ENCODE data around the gene ARHGAP42. TPM values are rescaled to one million over a fixed set of nuclear protein-coding genes. Genes with fewer than 3 reads are reported as not detected.

The ARHGAP42 gene
- total and polyA plus RNA-seq, 2 of the 13 experiments (the other 11 are each of a cell fraction or from before 2014, with no cell fraction given), result 2.5 to 4.3 TPM

DNA sequence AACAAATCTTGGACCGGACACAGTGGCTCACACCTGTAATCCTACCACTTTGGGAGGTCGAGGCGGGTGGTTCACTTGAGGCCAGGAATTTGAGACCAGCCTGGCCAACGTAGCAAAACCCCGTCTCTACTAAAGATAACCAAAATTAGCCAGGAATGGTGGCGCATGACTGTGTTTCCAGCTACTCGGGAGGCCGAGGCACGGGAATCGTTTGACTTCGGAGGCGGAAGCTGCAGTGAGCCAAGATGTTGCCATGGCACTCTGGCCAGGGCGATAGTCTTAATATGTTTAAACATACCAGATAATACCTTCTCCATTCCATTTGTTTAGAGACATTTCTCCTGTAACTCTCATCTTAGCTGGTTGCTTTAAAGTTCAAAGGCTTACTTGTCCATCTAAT is 218.6 kb downstream of the ARHGAP42 start:
- H3K4me3 ChIP-seq (replicated peaks in 1 of 3; ENCODE audit: insufficient read depth in 1 of 3, low read depth in 2 of 3, low read length in 3 of 3), result no peak overlapping the region
- H3K36me3 ChIP-seq (replicated peaks in 1 of 2; ENCODE audit: control insufficient read depth in 1 of 2, insufficient read depth in 2 of 2, low read length in 2 of 2), result no peaks in the 10 kb centered on the region
- intact Hi-C loops (cut with micrococcal nuclease; ENCODE audit: unreplicated experiment), result no loop called here
- H4K20me1 ChIP-seq (ENCODE audit: insufficient read depth, low read length), result no peaks in the 10 kb centered on the region
- H3K9ac ChIP-seq (ENCODE audit: insufficient read depth, low read depth, low read length), result no peak overlapping the region
- in situ Hi-C loops (cut with HindIII; ENCODE audit: extremely low pct_ligation_motif_present, low pct_unique_long_range_greater_than_20kb), result no loop called here
- DNase-seq (ENCODE audit: low spot score), result no peak
- H3K9me3 ChIP-seq (ENCODE audit: low read length), result no peaks in the 10 kb centered on the region
- BruUV-seq (replicated peaks), result no TSS peak
- no peaks in the 10 kb centered on the region for H3K79me2 ChIP-seq (ENCODE audit: insufficient read depth, low read length)
- ATAC-seq, result no peak
- ChIA-PET POLR2A (no interaction called here), CTCF (ENCODE audit: low intra/inter-chr PET ratio, low total read pairs) (no interaction called here)
- H3K27me3 ChIP-seq (ENCODE audit: control insufficient read depth in 1 of 2, insufficient read depth in 2 of 2, low read length in 2 of 2), result no peaks in the 10 kb centered on the region
- no peak overlapping the region for H3K27ac ChIP-seq (ENCODE audit: extremely low read length, insufficient read depth, low read length)
- no peak overlapping the region for H2AFZ ChIP-seq (ENCODE audit: low read length)
- WGBS (ENCODE audit: low lambda C conversion rate), result 82% methylated on average over 13 of the region's 13 CpGs
- H3K4me2 ChIP-seq (ENCODE audit: low read depth, low read length), result no peak overlapping the region
- TF ChIP-seq GPN1 (CRISPR knock-in tag; IDR thresholded peaks at IDR 0.05; ENCODE audit: borderline replicate concordance) (no peak), RCOR2 (CRISPR knock-in tag; IDR thresholded peaks at IDR 0.05) (no peak), NFATC3 (CRISPR knock-in tag; IDR thresholded peaks at IDR 0.05) (no peak)
- TF ChIP-seq, protein P1, sequence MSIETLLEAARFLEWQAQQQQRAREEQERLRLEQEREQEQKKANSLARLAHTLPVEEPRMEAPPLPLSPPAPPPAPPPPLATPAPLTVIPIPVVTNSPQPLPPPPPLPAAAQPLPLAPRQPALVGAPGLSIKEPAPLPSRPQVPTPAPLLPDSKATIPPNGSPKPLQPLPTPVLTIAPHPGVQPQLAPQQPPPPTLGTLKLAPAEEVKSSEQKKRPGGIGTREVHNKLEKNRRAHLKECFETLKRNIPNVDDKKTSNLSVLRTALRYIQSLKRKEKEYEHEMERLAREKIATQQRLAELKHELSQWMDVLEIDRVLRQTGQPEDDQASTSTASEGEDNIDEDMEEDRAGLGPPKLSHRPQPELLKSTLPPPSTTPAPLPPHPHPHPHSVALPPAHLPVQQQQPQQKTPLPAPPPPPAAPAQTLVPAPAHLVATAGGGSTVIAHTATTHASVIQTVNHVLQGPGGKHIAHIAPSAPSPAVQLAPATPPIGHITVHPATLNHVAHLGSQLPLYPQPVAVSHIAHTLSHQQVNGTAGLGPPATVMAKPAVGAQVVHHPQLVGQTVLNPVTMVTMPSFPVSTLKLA (IDR thresholded peaks at IDR 0.05), result no peak
- TF ChIP-seq, protein P2, sequence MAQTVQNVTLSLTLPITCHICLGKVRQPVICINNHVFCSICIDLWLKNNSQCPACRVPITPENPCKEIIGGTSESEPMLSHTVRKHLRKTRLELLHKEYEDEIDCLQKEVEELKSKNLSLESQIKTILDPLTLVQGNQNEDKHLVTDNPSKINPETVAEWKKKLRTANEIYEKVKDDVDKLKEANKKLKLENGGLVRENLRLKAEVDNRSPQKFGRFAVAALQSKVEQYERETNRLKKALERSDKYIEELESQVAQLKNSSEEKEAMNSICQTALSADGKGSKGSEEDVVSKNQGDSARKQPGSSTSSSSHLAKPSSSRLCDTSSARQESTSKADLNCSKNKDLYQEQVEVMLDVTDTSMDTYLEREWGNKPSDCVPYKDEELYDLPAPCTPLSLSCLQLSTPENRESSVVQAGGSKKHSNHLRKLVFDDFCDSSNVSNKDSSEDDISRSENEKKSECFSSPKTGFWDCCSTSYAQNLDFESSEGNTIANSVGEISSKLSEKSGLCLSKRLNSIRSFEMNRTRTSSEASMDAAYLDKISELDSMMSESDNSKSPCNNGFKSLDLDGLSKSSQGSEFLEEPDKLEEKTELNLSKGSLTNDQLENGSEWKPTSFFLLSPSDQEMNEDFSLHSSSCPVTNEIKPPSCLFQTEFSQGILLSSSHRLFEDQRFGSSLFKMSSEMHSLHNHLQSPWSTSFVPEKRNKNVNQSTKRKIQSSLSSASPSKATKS (CRISPR knock-in tag; IDR thresholded peaks at IDR 0.05), result no peak
- TF ChIP-seq, protein P3, sequence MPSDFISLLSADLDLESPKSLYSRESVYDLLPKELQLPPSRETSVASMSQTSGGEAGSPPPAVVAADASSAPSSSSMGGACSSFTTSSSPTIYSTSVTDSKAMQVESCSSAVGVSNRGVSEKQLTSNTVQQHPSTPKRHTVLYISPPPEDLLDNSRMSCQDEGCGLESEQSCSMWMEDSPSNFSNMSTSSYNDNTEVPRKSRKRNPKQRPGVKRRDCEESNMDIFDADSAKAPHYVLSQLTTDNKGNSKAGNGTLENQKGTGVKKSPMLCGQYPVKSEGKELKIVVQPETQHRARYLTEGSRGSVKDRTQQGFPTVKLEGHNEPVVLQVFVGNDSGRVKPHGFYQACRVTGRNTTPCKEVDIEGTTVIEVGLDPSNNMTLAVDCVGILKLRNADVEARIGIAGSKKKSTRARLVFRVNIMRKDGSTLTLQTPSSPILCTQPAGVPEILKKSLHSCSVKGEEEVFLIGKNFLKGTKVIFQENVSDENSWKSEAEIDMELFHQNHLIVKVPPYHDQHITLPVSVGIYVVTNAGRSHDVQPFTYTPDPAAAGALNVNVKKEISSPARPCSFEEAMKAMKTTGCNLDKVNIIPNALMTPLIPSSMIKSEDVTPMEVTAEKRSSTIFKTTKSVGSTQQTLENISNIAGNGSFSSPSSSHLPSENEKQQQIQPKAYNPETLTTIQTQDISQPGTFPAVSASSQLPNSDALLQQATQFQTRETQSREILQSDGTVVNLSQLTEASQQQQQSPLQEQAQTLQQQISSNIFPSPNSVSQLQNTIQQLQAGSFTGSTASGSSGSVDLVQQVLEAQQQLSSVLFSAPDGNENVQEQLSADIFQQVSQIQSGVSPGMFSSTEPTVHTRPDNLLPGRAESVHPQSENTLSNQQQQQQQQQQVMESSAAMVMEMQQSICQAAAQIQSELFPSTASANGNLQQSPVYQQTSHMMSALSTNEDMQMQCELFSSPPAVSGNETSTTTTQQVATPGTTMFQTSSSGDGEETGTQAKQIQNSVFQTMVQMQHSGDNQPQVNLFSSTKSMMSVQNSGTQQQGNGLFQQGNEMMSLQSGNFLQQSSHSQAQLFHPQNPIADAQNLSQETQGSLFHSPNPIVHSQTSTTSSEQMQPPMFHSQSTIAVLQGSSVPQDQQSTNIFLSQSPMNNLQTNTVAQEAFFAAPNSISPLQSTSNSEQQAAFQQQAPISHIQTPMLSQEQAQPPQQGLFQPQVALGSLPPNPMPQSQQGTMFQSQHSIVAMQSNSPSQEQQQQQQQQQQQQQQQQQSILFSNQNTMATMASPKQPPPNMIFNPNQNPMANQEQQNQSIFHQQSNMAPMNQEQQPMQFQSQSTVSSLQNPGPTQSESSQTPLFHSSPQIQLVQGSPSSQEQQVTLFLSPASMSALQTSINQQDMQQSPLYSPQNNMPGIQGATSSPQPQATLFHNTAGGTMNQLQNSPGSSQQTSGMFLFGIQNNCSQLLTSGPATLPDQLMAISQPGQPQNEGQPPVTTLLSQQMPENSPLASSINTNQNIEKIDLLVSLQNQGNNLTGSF (CRISPR knock-in tag; IDR thresholded peaks at IDR 0.05), result no peak
- TF ChIP-seq, protein P4, sequence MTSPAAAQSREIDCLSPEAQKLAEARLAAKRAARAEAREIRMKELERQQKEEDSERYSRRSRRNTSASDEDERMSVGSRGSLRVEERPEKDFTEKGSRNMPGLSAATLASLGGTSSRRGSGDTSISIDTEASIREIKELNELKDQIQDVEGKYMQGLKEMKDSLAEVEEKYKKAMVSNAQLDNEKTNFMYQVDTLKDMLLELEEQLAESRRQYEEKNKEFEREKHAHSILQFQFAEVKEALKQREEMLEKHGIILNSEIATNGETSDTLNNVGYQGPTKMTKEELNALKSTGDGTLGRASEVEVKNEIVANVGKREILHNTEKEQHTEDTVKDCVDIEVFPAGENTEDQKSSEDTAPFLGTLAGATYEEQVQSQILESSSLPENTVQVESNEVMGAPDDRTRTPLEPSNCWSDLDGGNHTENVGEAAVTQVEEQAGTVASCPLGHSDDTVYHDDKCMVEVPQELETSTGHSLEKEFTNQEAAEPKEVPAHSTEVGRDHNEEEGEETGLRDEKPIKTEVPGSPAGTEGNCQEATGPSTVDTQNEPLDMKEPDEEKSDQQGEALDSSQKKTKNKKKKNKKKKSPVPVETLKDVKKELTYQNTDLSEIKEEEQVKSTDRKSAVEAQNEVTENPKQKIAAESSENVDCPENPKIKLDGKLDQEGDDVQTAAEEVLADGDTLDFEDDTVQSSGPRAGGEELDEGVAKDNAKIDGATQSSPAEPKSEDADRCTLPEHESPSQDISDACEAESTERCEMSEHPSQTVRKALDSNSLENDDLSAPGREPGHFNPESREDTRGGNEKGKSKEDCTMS (CRISPR knock-in tag; conservative IDR thresholded peaks at IDR 0.05), result no peak
- no peak for FAIRE-seq
- H3K4me1 ChIP-seq (ENCODE audit: insufficient read depth, low read length), result no peaks in the 10 kb centered on the region

Data from HepG2 (cell line).